Activated naive CD8-positive, alpha-beta T cell treated with anti-CD3 and anti-CD28 coated beads, Interleukin-2, amount 50 U/mL, for 24 hours (primary cell): ENCODE measurements around the gene AMBRA1.

Experiments
- ATAC-seq: fragments of 150-1000 bp; cut with Tn5 transposase; one replicate; pipeline ENCODE4 v1.10.0; 2021
- DNase-seq: peaks from one replicate; pipeline ENCODE4 v3.0.0; 2021
- H3K27ac Mint-ChIP-seq: one replicate; pipeline ENCODE4 v1.8.0; 2021; ENCODE audit warnings: mild to moderate bottlenecking, mixed read lengths
- H3K27me3 Mint-ChIP-seq: one replicate; pipeline ENCODE4 v1.8.0; 2021; ENCODE audit warnings: mixed read lengths
- H3K36me3 Mint-ChIP-seq: one replicate; pipeline ENCODE4 v1.8.0; 2021; ENCODE audit warnings: low read depth, mixed read lengths
- H3K4me1 Mint-ChIP-seq: one replicate; pipeline ENCODE4 v1.8.0; 2021; ENCODE audit warnings: mixed read lengths
- H3K4me3 Mint-ChIP-seq: one replicate; pipeline ENCODE4 v1.8.0; 2021; ENCODE audit warnings: mild to moderate bottlenecking, moderate library complexity, mixed read lengths
- H3K9me3 Mint-ChIP-seq: one replicate; pipeline ENCODE4 v1.8.0; 2021; ENCODE audit warnings: mixed read lengths

Gene AMBRA1

DNA sequence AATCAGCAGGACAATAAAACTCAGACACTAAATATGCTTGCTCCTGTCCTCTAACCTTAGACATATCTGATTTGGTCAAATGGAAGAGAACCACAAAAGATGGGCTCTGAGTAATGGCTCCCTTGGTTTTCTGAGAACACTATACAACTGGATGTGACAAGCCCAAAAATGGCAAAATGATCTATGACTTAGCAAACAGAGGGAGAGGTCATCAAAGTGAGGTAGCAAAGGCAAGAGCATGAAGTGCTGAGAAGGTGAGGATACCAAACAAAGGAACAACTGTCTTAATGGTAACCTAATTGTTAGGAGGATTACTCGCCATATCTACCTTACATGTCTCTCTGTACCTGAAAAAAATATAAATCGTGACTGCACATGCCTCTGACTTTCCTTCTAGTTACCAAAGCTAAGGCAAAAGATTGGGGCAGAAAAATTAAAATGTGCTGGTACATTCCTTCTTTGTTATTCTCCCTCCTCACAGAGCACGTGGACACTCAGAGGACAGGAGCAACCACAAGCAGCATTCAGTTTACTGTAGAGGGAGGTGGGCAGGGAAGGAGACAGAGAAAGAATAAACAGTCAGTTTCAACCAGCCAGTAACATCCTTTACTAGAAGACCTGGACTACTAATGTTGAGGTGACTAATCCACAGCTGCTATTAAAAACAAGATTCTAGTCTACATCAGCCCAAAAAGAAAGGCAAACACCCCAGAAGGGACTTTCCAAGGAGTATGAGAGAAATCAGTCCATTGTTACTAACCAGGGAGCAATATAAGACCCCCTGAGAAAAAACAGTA is 88.8 kb downstream of the AMBRA1 start:
- DNase-seq (no peak), ATAC-seq (peak; percentile 54)
- Mint-ChIP-seq H3K27ac (no peak overlapping the region), H3K27me3 (no peaks in the 10 kb centered on the region), H3K4me3 (no peak overlapping the region), H3K4me1 (peaks cover 13% of the 10 kb centered on the region), H3K9me3 (no peaks in the 10 kb centered on the region), H3K36me3 (peaks cover 11% of the 10 kb centered on the region)

DNA sequence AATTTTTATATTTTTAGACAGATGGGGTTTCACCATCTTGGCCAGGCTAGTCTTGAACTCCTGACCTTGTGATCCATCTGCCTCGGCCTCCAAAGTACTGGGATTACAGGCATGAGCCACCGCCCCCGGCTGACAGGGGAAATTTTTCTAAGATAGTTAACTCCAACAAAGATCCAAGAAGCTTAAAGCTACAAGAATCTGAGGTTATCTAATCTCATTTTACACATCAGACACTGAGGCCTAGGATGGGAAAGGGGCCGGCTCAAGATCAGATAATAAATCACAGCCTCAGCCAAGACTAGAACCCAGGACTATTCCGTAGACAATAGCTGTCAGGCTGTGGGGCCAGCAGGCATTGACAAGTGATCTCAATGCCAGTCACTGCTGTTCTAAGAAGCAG is 94.0 kb downstream of the AMBRA1 start:
- H3K4me1 Mint-ChIP-seq = peaks cover 2% of the 10 kb centered on the region
- DNase-seq (no peak), ATAC-seq (no peak)
- no peaks in the 10 kb centered on the region for H3K9me3 Mint-ChIP-seq
- H3K36me3 Mint-ChIP-seq = peaks cover 4% of the 10 kb centered on the region
- no peak overlapping the region for H3K4me3 Mint-ChIP-seq
- H3K27me3 Mint-ChIP-seq = no peaks in the 10 kb centered on the region
- no peak overlapping the region for H3K27ac Mint-ChIP-seq

DNA sequence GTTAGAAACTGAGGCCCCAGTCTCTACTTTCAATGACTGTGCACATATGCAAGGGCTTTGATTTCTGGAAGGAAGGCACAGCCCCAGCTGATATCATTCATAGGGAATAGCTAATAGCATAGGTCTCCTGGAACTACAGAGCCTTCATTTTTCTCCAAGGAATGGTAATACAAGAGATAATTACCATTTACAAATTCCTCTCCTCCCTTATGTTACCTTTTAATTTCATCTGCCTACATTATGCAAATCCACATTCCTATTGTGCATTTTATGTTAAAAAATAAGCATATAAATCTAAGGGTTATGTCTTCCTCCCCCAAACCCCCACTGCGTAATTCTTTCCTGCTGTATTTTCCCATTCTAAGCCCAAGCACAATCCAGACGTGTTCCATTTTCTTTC is 94.9 kb downstream of the AMBRA1 start:
- no peak for ATAC-seq
- Mint-ChIP-seq H3K4me3 (no peak overlapping the region), H3K27me3 (no peaks in the 10 kb centered on the region), H3K36me3 (peaks cover 4% of the 10 kb centered on the region), H3K27ac (no peak overlapping the region), H3K9me3 (no peaks in the 10 kb centered on the region), H3K4me1 (no peaks in the 10 kb centered on the region)
- no peak for DNase-seq

DNA sequence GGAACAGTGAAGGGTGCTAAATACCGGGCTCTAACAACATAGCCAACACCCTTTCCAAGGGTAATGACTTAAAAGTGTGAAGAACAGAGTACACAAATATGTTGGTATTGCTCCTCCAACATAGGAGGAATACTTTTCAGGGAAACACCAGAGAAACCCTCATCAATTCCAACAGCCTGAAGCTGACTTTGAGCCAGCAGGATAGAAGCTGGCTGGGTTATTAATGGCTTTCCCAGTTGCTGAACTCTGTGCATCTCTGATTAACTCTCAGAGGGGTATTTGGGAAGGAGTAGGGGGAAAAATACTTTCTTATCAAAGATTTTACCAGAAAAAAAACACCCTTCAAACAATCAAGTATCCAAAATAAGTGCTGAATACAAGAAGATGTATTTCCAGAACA is 95.6 kb downstream of the AMBRA1 start:
- ATAC-seq (no peak), DNase-seq (no peak)
- peaks cover 4% of the 10 kb centered on the region for H3K36me3 Mint-ChIP-seq
- H3K4me1 Mint-ChIP-seq = no peaks in the 10 kb centered on the region
- no peak overlapping the region for H3K4me3 Mint-ChIP-seq
- no peaks in the 10 kb centered on the region for H3K9me3 Mint-ChIP-seq
- H3K27me3 Mint-ChIP-seq = no peaks in the 10 kb centered on the region
- no peak overlapping the region for H3K27ac Mint-ChIP-seq

DNA sequence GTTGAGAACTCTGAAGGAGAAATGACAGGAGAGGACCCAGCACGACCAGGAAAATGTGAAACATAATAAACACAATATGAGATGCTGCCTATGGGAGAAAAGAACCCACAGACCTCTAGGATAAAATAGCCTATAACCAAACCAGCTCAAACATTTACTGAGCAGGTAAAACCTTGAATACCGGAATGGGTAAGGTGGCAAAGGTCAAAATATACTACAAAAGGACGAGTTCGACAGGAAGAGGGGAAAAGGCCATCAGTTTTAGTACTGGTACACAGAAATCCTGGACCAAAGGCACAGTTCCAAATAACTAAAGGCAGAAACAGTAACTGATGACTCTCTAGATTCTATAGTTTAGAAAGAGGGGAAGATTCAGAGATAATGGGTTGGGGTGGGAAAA is 96.3 kb downstream of the AMBRA1 start:
- Mint-ChIP-seq H3K27me3 (no peaks in the 10 kb centered on the region), H3K36me3 (peaks cover 4% of the 10 kb centered on the region), H3K4me1 (no peaks in the 10 kb centered on the region), H3K4me3 (no peak overlapping the region), H3K9me3 (no peaks in the 10 kb centered on the region), H3K27ac (no peak overlapping the region)
- DNase-seq (no peak), ATAC-seq (no peak)

DNA sequence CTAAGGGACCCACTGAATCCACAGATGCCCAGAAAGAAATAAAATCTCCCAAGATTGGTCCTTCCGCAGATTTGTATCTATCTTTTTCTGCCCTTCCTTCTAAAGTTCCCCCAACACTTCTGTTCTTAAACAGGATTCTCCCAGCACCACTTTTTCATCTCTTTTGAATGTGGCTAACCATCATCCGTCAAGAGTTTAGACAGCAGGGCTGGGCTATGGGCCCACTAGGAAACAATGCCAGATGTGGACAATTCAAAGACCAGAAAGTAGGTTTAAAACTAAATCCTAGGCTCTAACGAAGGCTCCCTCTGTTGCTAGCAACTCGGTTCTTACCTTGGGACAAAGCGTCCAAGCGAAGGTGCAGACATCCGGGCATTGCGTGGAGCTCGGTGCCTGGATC is 100.0 kb downstream of the AMBRA1 start:
- no peak for ATAC-seq
- Mint-ChIP-seq H3K36me3 (peaks cover 11% of the 10 kb centered on the region), H3K4me1 (peaks cover 2% of the 10 kb centered on the region), H3K27ac (no peak overlapping the region), H3K9me3 (no peaks in the 10 kb centered on the region), H3K4me3 (no peak overlapping the region), H3K27me3 (no peaks in the 10 kb centered on the region)
- DNase-seq = no peak

DNA sequence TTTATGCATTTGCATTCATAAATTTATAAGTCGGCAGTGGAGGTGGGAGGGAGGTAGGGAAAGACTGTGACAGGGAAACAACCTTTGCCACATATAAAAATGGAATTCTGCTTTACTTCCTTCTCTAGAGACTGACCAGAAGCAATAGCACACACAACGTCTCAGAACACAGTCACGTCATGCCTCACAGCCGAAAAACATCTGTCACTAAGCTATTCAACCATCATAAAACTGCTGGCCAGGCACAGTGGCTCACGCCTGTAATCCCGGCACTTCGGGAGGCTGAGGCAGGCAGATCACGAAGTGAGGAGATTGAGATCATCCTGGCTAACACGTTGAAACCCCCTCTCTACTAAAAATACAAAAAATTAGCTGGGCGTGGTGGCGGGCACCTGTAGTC is 101.3 kb downstream of the AMBRA1 start:
- Mint-ChIP-seq H3K9me3 (no peaks in the 10 kb centered on the region), H3K27ac (no peak overlapping the region), H3K4me3 (no peak overlapping the region), H3K36me3 (peaks cover 13% of the 10 kb centered on the region), H3K4me1 (peaks cover 2% of the 10 kb centered on the region), H3K27me3 (no peaks in the 10 kb centered on the region)
- ATAC-seq = no peak
- DNase-seq = no peak

DNA sequence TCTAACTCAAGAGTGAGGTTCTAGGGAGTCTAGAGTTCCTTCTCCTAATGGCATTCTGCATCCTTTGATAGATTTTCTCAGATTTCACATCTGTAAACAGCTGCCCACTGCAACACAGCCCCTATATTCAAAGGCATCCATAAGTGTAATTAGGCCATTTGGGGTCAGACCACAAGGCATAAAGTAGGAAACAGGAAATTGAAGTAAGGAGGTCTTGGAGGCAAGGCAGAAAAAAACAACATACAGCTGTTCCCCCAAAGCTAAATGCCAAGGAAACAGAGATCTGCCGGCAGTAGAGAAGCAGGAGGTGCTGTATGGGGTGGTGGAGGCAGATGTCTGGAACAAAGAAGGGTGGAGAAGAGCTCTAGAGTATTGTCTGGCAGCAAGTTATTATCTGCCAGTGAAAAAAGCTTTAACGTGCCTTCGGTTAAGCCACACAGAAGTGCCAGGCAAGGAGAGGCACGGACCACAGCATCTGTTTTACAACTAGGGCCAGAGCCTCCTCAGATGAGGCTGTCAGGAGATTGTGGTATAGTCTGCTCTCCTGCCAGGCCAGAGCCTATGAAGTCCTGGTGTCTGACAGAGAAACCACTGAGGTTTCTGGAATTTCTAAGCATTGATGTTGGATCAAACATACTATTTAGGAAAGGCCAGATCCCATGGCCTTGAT is 102.0 kb downstream of the AMBRA1 start:
- DNase-seq = no peak
- Mint-ChIP-seq H3K4me3 (no peak overlapping the region), H3K36me3 (peaks cover 13% of the 10 kb centered on the region), H3K27ac (peak overlapping the region; percentile 28), H3K4me1 (peaks cover 2% of the 10 kb centered on the region), H3K27me3 (no peaks in the 10 kb centered on the region), H3K9me3 (no peaks in the 10 kb centered on the region)
- ATAC-seq = no peak

DNA sequence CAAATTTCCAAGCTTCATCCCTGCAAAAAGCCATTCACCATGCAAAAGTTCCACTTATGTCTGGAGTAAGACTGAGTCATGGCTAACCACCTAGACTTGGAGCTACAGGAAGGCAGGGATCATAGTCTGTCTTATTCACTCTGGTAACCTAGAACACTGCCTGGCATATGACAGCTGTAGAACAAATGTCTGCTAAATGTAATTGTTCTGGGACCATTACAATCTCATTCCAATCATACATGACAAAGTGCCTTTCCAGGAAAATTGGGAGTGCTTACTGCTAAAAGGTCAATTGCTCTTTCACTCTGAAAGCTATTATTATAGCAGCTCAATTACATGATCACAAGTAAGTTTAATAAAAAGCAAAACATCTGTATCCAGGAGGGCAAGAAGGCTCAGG is 103.2 kb downstream of the AMBRA1 start:
- ATAC-seq (no peak), DNase-seq (no peak)
- Mint-ChIP-seq H3K27me3 (no peaks in the 10 kb centered on the region), H3K4me1 (peaks cover 2% of the 10 kb centered on the region), H3K9me3 (no peaks in the 10 kb centered on the region), H3K36me3 (peaks cover 11% of the 10 kb centered on the region), H3K4me3 (no peak overlapping the region), H3K27ac (no peak overlapping the region)

DNA sequence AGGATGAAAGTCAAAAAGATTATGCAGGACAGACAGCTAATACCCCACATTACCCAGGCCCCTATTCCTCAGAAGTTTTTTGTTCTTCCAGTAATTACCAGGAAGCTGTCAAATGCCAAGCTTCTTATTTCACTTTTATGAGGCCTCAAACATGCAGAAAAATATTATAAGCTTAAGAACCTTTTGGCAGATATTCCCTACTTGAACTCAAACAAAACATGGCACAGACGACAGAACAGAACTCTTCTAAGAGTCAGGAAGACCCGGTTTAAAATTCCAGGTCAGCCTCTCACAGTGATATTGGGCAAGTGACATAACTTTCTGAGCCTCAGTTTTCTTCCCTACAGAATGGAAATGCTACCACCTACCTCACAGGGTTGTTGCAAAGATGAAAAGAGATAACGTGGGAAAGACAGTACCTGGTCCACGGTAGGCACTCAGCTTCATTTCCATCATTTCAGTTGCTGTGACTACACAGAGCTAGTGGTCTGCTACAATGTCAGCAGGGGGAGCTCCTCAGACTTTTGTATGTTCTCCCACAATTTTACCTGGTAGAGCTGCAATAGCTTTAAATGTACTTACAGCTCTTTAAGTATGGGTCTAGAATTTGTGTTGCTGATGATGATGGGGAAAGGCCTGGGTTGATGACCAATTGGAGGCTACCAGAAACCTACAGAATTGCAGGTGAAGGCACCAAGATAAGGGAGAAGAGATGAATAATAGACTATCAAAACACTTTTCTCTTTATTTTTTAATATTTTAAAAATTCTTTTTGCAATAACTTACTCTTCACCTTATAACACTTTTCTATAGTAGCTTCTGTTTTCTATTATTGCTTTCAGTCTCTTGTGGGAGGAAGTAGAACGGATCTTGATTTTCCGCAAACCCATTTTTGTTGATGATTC is 103.9 kb downstream of the AMBRA1 start:
- H3K4me3 Mint-ChIP-seq = no peak overlapping the region
- peak; percentile 11 for DNase-seq
- H3K27ac Mint-ChIP-seq = no peak overlapping the region
- H3K9me3 Mint-ChIP-seq = no peaks in the 10 kb centered on the region
- H3K36me3 Mint-ChIP-seq = peaks cover 9% of the 10 kb centered on the region
- H3K4me1 Mint-ChIP-seq = peaks cover 2% of the 10 kb centered on the region
- H3K27me3 Mint-ChIP-seq = no peaks in the 10 kb centered on the region
- ATAC-seq = peak; percentile 66

DNA sequence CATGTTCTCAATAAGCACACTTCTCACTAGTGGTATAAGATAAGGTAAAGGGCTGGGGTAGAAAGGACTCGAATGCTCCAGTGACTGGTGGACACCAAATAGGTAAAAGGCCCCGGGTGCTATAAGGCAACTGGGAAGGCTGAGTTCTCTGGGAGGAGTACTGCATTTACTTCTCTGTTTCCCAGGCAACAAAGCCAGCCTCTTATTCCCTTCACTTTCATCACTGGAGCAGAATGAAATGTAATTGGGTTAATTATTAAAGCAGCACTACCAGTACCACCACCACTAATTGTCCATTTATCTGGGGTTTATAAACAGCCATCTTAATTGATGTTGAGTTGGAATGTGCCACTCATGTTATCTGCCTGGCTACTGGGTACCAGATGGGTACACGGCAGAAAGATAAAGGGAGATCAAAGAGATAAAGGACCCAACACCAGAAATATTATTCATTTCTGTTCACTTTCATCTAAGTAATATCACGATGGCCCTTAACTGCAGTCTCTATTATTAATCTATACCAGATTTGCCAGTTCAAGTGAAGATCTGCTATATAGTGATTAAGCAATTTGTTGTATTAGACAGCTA is 107.9 kb downstream of the AMBRA1 start:
- Mint-ChIP-seq H3K9me3 (no peaks in the 10 kb centered on the region), H3K27ac (no peak overlapping the region), H3K4me3 (no peak overlapping the region), H3K36me3 (peaks cover 12% of the 10 kb centered on the region), H3K4me1 (peaks cover 3% of the 10 kb centered on the region), H3K27me3 (no peaks in the 10 kb centered on the region)
- ATAC-seq (no peak), DNase-seq (no peak)

DNA sequence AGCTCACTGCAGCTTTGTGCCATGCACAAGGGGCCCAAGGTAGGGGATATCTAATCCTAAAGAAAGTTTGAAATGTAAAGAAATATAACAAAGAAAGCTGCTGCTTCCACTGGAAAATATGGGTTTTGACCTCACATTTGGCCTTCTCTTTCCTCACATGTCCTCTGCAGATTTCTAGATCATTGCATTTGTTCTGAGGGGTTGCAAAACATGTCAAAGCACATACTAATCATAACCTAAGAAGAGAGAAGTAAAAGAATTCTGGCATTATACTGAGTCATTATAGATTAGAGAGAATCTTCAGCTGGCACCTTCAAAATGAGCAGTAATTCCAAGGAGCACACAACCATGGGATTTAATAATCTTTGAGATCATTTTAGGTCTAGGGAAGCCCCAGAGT is 109.7 kb downstream of the AMBRA1 start:
- Mint-ChIP-seq H3K36me3 (peaks cover 9% of the 10 kb centered on the region), H3K4me1 (peaks cover 3% of the 10 kb centered on the region), H3K27ac (no peak overlapping the region), H3K9me3 (no peaks in the 10 kb centered on the region), H3K4me3 (no peak overlapping the region), H3K27me3 (no peaks in the 10 kb centered on the region)
- DNase-seq = no peak
- no peak for ATAC-seq

DNA sequence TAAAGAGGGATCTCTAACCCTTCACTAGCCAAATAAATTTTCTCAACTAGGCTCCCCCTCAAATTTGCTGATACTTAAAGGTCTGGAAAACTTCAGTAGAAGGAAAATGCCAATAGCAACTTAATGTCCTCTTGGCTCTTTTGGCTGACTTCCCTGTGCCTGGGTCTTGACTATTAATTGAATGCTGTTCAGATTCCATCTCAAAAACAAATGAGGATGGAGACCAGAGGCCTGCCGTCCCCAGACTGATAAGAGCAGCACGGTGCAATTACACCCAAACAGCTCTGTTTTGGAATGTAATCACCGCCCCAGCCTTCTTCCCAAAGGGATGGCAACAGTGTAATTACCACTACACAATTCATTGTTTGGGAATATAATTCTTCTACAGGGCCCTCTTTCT is 112.9 kb downstream of the AMBRA1 start:
- DNase-seq (no peak), ATAC-seq (no peak)
- H3K4me1 Mint-ChIP-seq = peaks cover 14% of the 10 kb centered on the region
- no peak overlapping the region for H3K27ac Mint-ChIP-seq
- peaks cover 7% of the 10 kb centered on the region for H3K36me3 Mint-ChIP-seq
- H3K4me3 Mint-ChIP-seq = no peak overlapping the region
- no peaks in the 10 kb centered on the region for H3K27me3 Mint-ChIP-seq
- H3K9me3 Mint-ChIP-seq = no peaks in the 10 kb centered on the region

DNA sequence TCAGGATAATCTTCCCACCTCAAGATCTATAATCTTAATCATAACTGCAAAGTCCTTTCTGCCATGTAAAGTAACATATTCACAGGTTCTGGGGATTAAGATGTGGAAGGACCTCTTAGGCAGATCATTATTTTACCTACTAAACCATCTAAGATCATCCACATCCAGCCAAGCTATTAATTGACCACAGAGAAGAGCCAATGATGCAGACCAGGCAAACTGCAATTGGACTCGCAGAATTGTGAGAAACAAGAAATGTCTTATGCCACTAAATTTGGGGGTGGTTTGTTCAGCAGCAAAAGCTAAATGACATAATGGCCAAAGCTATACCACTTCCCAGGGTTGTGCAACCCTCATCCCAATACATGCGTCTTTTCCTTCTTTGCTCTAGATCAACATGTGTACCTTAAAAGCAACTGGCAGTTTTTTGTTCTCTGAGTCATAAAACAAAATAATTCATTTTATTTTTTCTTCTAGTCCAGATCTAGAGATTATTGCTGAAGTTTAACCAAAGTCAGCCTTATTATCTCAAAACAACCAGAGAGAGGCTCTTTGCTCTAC is 113.6 kb downstream of the AMBRA1 start:
- H3K36me3 Mint-ChIP-seq = peaks cover 7% of the 10 kb centered on the region
- DNase-seq = no peak
- H3K4me1 Mint-ChIP-seq = peaks cover 21% of the 10 kb centered on the region
- no peak overlapping the region for H3K27ac Mint-ChIP-seq
- no peaks in the 10 kb centered on the region for H3K9me3 Mint-ChIP-seq
- H3K4me3 Mint-ChIP-seq = no peak overlapping the region
- no peak for ATAC-seq
- no peaks in the 10 kb centered on the region for H3K27me3 Mint-ChIP-seq
